Left ventricle myocardium inferior (tissue), 1 donor: ENCODE results near the gene METRN. TPM values are rescaled to one million over a fixed set of nuclear protein-coding genes. Genes with fewer than 3 reads are reported as not detected.

ENCODE experiments used
- DNase-seq: peaks from one replicate; pipeline ENCODE4 v3.0.0-alpha.2; 2020
- H3K27ac ChIP-seq: fragments of 200-600 bp; replicated peaks from 2 replicates; pipeline ENCODE4 v1.8.0; 2021
- H3K27me3 ChIP-seq: fragments of 200-600 bp; 2 replicates; pipeline ENCODE4 v1.8.0; 2021; ENCODE audit warnings: low read depth
- H3K36me3 ChIP-seq: fragments of 200-600 bp; 2 replicates; pipeline ENCODE4 v1.8.0; 2021
- H3K4me1 ChIP-seq: fragments of 200-600 bp; 2 replicates; pipeline ENCODE4 v1.8.0; 2021
- H3K4me3 ChIP-seq: fragments of 200-600 bp; 2 replicates; pipeline ENCODE4 v1.8.0; 2021; ENCODE audit warnings: mild to moderate bottlenecking, moderate library complexity
- H3K9me3 ChIP-seq: fragments of 200-600 bp; replicated peaks from 2 replicates; pipeline ENCODE4 v1.8.0; 2021
- CTCF ChIP-seq: fragments of 200-600 bp; IDR thresholded peaks from 2 replicates; pipeline ENCODE4 v1.8.0; 2021; ENCODE audit warnings: antibody characterized with exemption, mild to moderate bottlenecking, borderline replicate concordance
- intact Hi-C: fragments of 100-400 bp; cut with micrococcal nuclease; formaldehyde crosslinking; loops from one replicate; pipeline ENCODE4 v1.11.0; 2022
- total RNA-seq: library from RNA; stranded (reverse); fragmentation: NEBNext Ultra II Directional; extraction: Animal tissue kit (Norgen Biotek cat#: 25700); gene quantifications from one replicate; pipeline ENCODE4 v1.2.1, GENCODE V29; 2021
- donor health status: DM: no; HTN: yes; CAD: no; lungs with severe emphysema.

Gene METRN
- total RNA-seq, 1 donor from 2014 or later = 62.5 TPM

- DNase-seq = no peak
- peak overlapping the region; percentile 100 for H3K4me3 ChIP-seq
- no peaks in the 10 kb centered on the region for H3K27me3 ChIP-seq
- peak overlapping the region; percentile 95 for H3K27ac ChIP-seq
- H3K9me3 ChIP-seq = no peaks in the 10 kb centered on the region
- peaks cover 25% of the 10 kb centered on the region for H3K4me1 ChIP-seq
- H3K36me3 ChIP-seq = peaks cover 48% of the 10 kb centered on the region
- no peak for TF ChIP-seq CTCF
- intact Hi-C loops = no loop called here
Observed at GRCh38 chr16:668519-669171, 46.3 kb upstream of the METRN start.

- DNase-seq = no peak
- H3K9me3 ChIP-seq = no peaks in the 10 kb centered on the region
- H3K36me3 ChIP-seq = peaks cover 55% of the 10 kb centered on the region
- H3K27me3 ChIP-seq = no peaks in the 10 kb centered on the region
- peak overlapping the region; percentile 100 for H3K4me3 ChIP-seq
- intact Hi-C loops = no loop called here
- no peak overlapping the region for H3K27ac ChIP-seq
- TF ChIP-seq CTCF = no peak
- H3K4me1 ChIP-seq = peaks cover 32% of the 10 kb centered on the region
Observed at GRCh38 chr16:669666-670065, 45.3 kb upstream of the METRN start.

- DNase-seq = no peak
- Histone ChIP-seq H3K27me3 (no peaks in the 10 kb centered on the region), H3K27ac (no peak overlapping the region), H3K9me3 (no peaks in the 10 kb centered on the region), H3K36me3 (peaks cover 55% of the 10 kb centered on the region), H3K4me3 (no peak overlapping the region), H3K4me1 (peaks cover 42% of the 10 kb centered on the region)
- intact Hi-C loops = no loop called here
- TF ChIP-seq CTCF = no peak
Observed at GRCh38 chr16:670485-671352, 44.2 kb upstream of the METRN start.

- peaks cover 2% of the 10 kb centered on the region for H3K27me3 ChIP-seq
- peaks cover 55% of the 10 kb centered on the region for H3K36me3 ChIP-seq
- intact Hi-C loops = no loop called here
- DNase-seq = no peak
- H3K9me3 ChIP-seq = no peaks in the 10 kb centered on the region
- H3K27ac ChIP-seq = no peak overlapping the region
- TF ChIP-seq CTCF = no peak
- peaks cover 50% of the 10 kb centered on the region for H3K4me1 ChIP-seq
- no peak overlapping the region for H3K4me3 ChIP-seq
Observed at GRCh38 chr16:671353-672131, 43.4 kb upstream of the METRN start.

GRCh38 chr16:672371-672770 is 42.5 kb upstream of the METRN start:
- Histone ChIP-seq H3K4me3 (no peak overlapping the region), H3K36me3 (peaks cover 55% of the 10 kb centered on the region), H3K27me3 (peaks cover 11% of the 10 kb centered on the region), H3K27ac (no peak overlapping the region), H3K9me3 (no peaks in the 10 kb centered on the region), H3K4me1 (peaks cover 45% of the 10 kb centered on the region)
- intact Hi-C loops = no loop called here
- no peak for TF ChIP-seq CTCF
- DNase-seq = no peak
